ENCODE measurements around the gene ATAD5.

The ATAD5 gene

GRCh38 chr17:30921544-30922196 lies 89.9 kb downstream of the ATAD5 start, which contains the start of gene ADAP2:
Gene ADAP2 (plus strand): TSS chr17:30921945. CDS start chr17:30922015, 70 bp downstream.
- no peaks in the 10 kb centered on the region for H3K79me2 ChIP-seq (ENCODE audit: control insufficient read depth, low read length)
- peaks cover 27% of the 10 kb centered on the region for H3K4me1 ChIP-seq (ENCODE audit: control insufficient read depth, low read length)
- H3F3A ChIP-seq (ENCODE audit: control insufficient read depth, insufficient read depth): no peaks in the 10 kb centered on the region
- no peaks in the 10 kb centered on the region for H3K9me3 ChIP-seq (ENCODE audit: control insufficient read depth, insufficient read depth, low read length)
- H3K27me3 ChIP-seq (ENCODE audit: control insufficient read depth, low read length): peaks cover 27% of the 10 kb centered on the region
- no peaks in the 10 kb centered on the region for H3K9me2 ChIP-seq (replicated peaks; ENCODE audit: control insufficient read depth, low read length)
- H4K20me1 ChIP-seq (ENCODE audit: control insufficient read depth, insufficient read depth, low read depth, low read length): no peaks in the 10 kb centered on the region
- TF ChIP-seq CTCF (IDR thresholded peaks at IDR 0.05; ENCODE audit: low read depth, low read length, poor library complexity, severe bottlenecking): no peak
- no peak for TF ChIP-seq EZH2phosphoT487 (IDR thresholded peaks at IDR 0.05; ENCODE audit: borderline replicate concordance, low read length)
- H3K4me3 ChIP-seq (ENCODE audit: low read length): peak within 1 kb of the TSS; percentile 75
- H3K4me2 ChIP-seq (ENCODE audit: low read length): peak within 1 kb of the TSS; percentile 95
- no peak within 1 kb of the TSS for H3K27ac ChIP-seq (ENCODE audit: low read depth, low read length)
- no peaks in the 10 kb centered on the region for H3K36me3 ChIP-seq (ENCODE audit: control insufficient read depth, low read length)

GRCh38 chr17:30922235-30923030 lies 90.7 kb downstream of the ATAD5 start:
- Histone ChIP-seq H3K36me3 (ENCODE audit: control insufficient read depth, low read length) (no peaks in the 10 kb centered on the region), H4K20me1 (ENCODE audit: control insufficient read depth, insufficient read depth, low read depth, low read length) (no peaks in the 10 kb centered on the region), H3K4me2 (ENCODE audit: low read length) (peak overlapping the region; percentile 95)

GRCh38 chr17:30924341-30924740 lies 92.6 kb downstream of the ATAD5 start:
- H3K9me3 ChIP-seq (ENCODE audit: control insufficient read depth, insufficient read depth, low read length): no peaks in the 10 kb centered on the region
- no peaks in the 10 kb centered on the region for H4K20me1 ChIP-seq (ENCODE audit: control insufficient read depth, insufficient read depth, low read depth, low read length)
- no peak overlapping the region for H3K27ac ChIP-seq (ENCODE audit: low read depth, low read length)
- H3F3A ChIP-seq (ENCODE audit: control insufficient read depth, insufficient read depth): no peaks in the 10 kb centered on the region
- H3K79me2 ChIP-seq (ENCODE audit: control insufficient read depth, low read length): no peaks in the 10 kb centered on the region
- H3K4me3 ChIP-seq (ENCODE audit: low read length): no peak overlapping the region
- no peak overlapping the region for H3K4me2 ChIP-seq (ENCODE audit: low read length)
- TF ChIP-seq EZH2phosphoT487 (IDR thresholded peaks at IDR 0.05; ENCODE audit: borderline replicate concordance, low read length) (no peak), CTCF (IDR thresholded peaks at IDR 0.05; ENCODE audit: low read depth, low read length, poor library complexity, severe bottlenecking) (no peak)
- no peaks in the 10 kb centered on the region for H3K9me2 ChIP-seq (replicated peaks; ENCODE audit: control insufficient read depth, low read length)
- H3K4me1 ChIP-seq (ENCODE audit: control insufficient read depth, low read length): peaks cover 28% of the 10 kb centered on the region
- H3K36me3 ChIP-seq (ENCODE audit: control insufficient read depth, low read length): no peaks in the 10 kb centered on the region
- peaks cover 27% of the 10 kb centered on the region for H3K27me3 ChIP-seq (ENCODE audit: control insufficient read depth, low read length)

More at GRCh38 chr17:30922235-30923030, 90.7 kb downstream of the ATAD5 start:
- Histone ChIP-seq H3K4me3 (ENCODE audit: low read length) (peak overlapping the region; percentile 75), H3K9me3 (ENCODE audit: control insufficient read depth, insufficient read depth, low read length) (no peaks in the 10 kb centered on the region), H3K27me3 (ENCODE audit: control insufficient read depth, low read length) (peaks cover 27% of the 10 kb centered on the region), H3F3A (ENCODE audit: control insufficient read depth, insufficient read depth) (no peaks in the 10 kb centered on the region), H3K9me2 (replicated peaks; ENCODE audit: control insufficient read depth, low read length) (no peaks in the 10 kb centered on the region), H3K27ac (ENCODE audit: low read depth, low read length) (no peak overlapping the region), H3K79me2 (ENCODE audit: control insufficient read depth, low read length) (no peaks in the 10 kb centered on the region), H3K4me1 (ENCODE audit: control insufficient read depth, low read length) (peaks cover 28% of the 10 kb centered on the region)
- TF ChIP-seq CTCF (IDR thresholded peaks at IDR 0.05; ENCODE audit: low read depth, low read length, poor library complexity, severe bottlenecking) (no peak), EZH2phosphoT487 (IDR thresholded peaks at IDR 0.05; ENCODE audit: borderline replicate concordance, low read length) (no peak; the same call in 1 of the 2 replicates)

All from DOHH2 (cell line).